Uterus (tissue), 2 donors: ENCODE results near the gene NANP.

Source experiments
- POLR2A ChIP-seq, 2 donors: fragments of 450-650 bp; IDR thresholded peaks; one replicate each; pipeline ENCODE4 v1.6.1; 2016; ENCODE audit warnings: antibody characterized with exemption in 2 of 2, mild to moderate bottlenecking in 1 of 2, moderate library complexity in 1 of 2
- TF ChIP-seq, protein P1 (sequence below), 4 experiments: fragments of 200-600 bp in 2 of 4; fragments of 450-650 bp in 2 of 4; sonication (generic) in 2 of 4; IDR thresholded peaks; one replicate each; pipeline ENCODE4 v1.5.1; 2016 to 2019; ENCODE audit warnings: antibody characterized with exemption in 4 of 4, mild to moderate bottlenecking in 2 of 4, moderate library complexity in 1 of 4

- TF ChIP-seq, protein P1, sequence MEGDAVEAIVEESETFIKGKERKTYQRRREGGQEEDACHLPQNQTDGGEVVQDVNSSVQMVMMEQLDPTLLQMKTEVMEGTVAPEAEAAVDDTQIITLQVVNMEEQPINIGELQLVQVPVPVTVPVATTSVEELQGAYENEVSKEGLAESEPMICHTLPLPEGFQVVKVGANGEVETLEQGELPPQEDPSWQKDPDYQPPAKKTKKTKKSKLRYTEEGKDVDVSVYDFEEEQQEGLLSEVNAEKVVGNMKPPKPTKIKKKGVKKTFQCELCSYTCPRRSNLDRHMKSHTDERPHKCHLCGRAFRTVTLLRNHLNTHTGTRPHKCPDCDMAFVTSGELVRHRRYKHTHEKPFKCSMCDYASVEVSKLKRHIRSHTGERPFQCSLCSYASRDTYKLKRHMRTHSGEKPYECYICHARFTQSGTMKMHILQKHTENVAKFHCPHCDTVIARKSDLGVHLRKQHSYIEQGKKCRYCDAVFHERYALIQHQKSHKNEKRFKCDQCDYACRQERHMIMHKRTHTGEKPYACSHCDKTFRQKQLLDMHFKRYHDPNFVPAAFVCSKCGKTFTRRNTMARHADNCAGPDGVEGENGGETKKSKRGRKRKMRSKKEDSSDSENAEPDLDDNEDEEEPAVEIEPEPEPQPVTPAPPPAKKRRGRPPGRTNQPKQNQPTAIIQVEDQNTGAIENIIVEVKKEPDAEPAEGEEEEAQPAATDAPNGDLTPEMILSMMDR (IDR thresholded peaks at IDR 0.05) = no peak
- TF ChIP-seq POLR2A (IDR thresholded peaks at IDR 0.05) = no peak
These were observed 46.9 kb downstream of the NANP start for GRCh38 chr20:25576783-25577530.
